Measurements from ENCODE around the gene TNFRSF1B. TPM values are rescaled to one million over a fixed set of nuclear protein-coding genes. Genes with fewer than 3 reads are reported as not detected.

TNFRSF1B gene
- total RNA-seq, 3 donors from 2014 or later (not counting 1 experiment from before 2014, with no cell fraction given): 152 to 173 (median 172) TPM

- Histone ChIP-seq H3K9me3 (ENCODE audit: control insufficient read depth, insufficient read depth, low read length) (no peaks in the 10 kb centered on the region), H3K4me3 (ENCODE audit: low read length) (no peak overlapping the region), H3K4me1 (ENCODE audit: control insufficient read depth, insufficient read depth, low read length) (peaks cover 34% of the 10 kb centered on the region), H3K27ac (ENCODE audit: low read length) (no peak overlapping the region), H3K27me3 (ENCODE audit: control insufficient read depth, insufficient read depth, low read length) (no peaks in the 10 kb centered on the region), H3K36me3 (ENCODE audit: control insufficient read depth, insufficient read depth, low read length) (no peaks in the 10 kb centered on the region)
- no peaks in the 10 kb centered on the region for H3K9me3 Mint-ChIP-seq
- peaks cover 0 to 2% of the 10 kb centered on the region in 2 donors for H3K27me3 Mint-ChIP-seq (ENCODE audit: low read depth in 2 of 2)
- H3K4me3 Mint-ChIP-seq: no peak overlapping the region
- no peak for ATAC-seq
- DNase-seq: no peak
- TF ChIP-seq CTCF (IDR thresholded peaks at IDR 0.05): no peak
- peaks cover 16 to 25% of the 10 kb centered on the region in 2 donors for H3K4me1 Mint-ChIP-seq
- H3K27ac Mint-ChIP-seq: no peak overlapping the region
- intact Hi-C loops (cut with micrococcal nuclease): no loop called here
- no peaks in the 10 kb centered on the region for H3K36me3 Mint-ChIP-seq
- WGBS (ENCODE audit: insufficient coverage): 93% methylated on average over 9 of the region's 10 CpGs
Measured at GRCh38 chr1:12127206-12127810, 39.5 kb upstream of the TNFRSF1B start.

- intact Hi-C loops (cut with micrococcal nuclease): no loop called here
- 84% methylated on average over 15 of the region's 15 CpGs for WGBS (ENCODE audit: insufficient coverage)
Measured at GRCh38 chr1:12128120-12128519, 38.7 kb upstream of the TNFRSF1B start.

GRCh38 chr1:12129624-12130023, 37.2 kb upstream of the TNFRSF1B start:
- Histone ChIP-seq H3K9me3 (ENCODE audit: control insufficient read depth, insufficient read depth, low read length) (no peaks in the 10 kb centered on the region), H3K4me1 (ENCODE audit: control insufficient read depth, insufficient read depth, low read length) (peaks cover 55% of the 10 kb centered on the region), H3K27ac (ENCODE audit: low read length) (no peak overlapping the region), H3K27me3 (ENCODE audit: control insufficient read depth, insufficient read depth, low read length) (no peaks in the 10 kb centered on the region), H3K36me3 (ENCODE audit: control insufficient read depth, insufficient read depth, low read length) (no peaks in the 10 kb centered on the region), H3K4me3 (ENCODE audit: low read length) (no peak overlapping the region)
- intact Hi-C loops (cut with micrococcal nuclease): no loop called here
- DNase-seq: no peak
- Mint-ChIP-seq H3K4me1 (peaks cover 31 to 42% of the 10 kb centered on the region in 2 donors), H3K27me3 (ENCODE audit: low read depth in 2 of 2) (no peaks in the 10 kb centered on the region), H3K36me3 (no peaks in the 10 kb centered on the region), H3K4me3 (no peak overlapping the region), H3K27ac (peak overlapping the region; percentile 34 to 48), H3K9me3 (no peaks in the 10 kb centered on the region)
- no peak for TF ChIP-seq CTCF (IDR thresholded peaks at IDR 0.05)
- no peak for ATAC-seq
- 95% methylated on average over 12 of the region's 12 CpGs for WGBS (ENCODE audit: insufficient coverage)

More at GRCh38 chr1:12128120-12128519, 38.7 kb upstream of the TNFRSF1B start:
- DNase-seq (no peak), ATAC-seq (no peak)
- Mint-ChIP-seq H3K36me3 (no peaks in the 10 kb centered on the region), H3K27me3 (ENCODE audit: low read depth in 2 of 2) (peaks cover 0 to 2% of the 10 kb centered on the region in 2 donors), H3K4me3 (no peak overlapping the region), H3K9me3 (no peaks in the 10 kb centered on the region), H3K4me1 (peaks cover 22 to 31% of the 10 kb centered on the region in 2 donors), H3K27ac (no peak overlapping the region)
- no peaks in the 10 kb centered on the region for H3K36me3 ChIP-seq (ENCODE audit: control insufficient read depth, insufficient read depth, low read length)
- no peaks in the 10 kb centered on the region for H3K9me3 ChIP-seq (ENCODE audit: control insufficient read depth, insufficient read depth, low read length)
- no peak overlapping the region for H3K27ac ChIP-seq (ENCODE audit: low read length)
- peaks cover 42% of the 10 kb centered on the region for H3K4me1 ChIP-seq (ENCODE audit: control insufficient read depth, insufficient read depth, low read length)
- H3K27me3 ChIP-seq (ENCODE audit: control insufficient read depth, insufficient read depth, low read length): no peaks in the 10 kb centered on the region
- no peak for TF ChIP-seq CTCF (IDR thresholded peaks at IDR 0.05)
- no peak overlapping the region for H3K4me3 ChIP-seq (ENCODE audit: low read length)
